ENCODE measurements around the gene ARF3. TPM values are rescaled to one million over a fixed set of nuclear protein-coding genes. Genes with fewer than 3 reads are reported as not detected.

ARF3 gene
- total and polyA plus RNA-seq, 2 of the 13 experiments (the other 11 are each of a cell fraction or from before 2014, with no cell fraction given) = 53.8 to 57.9 TPM

GRCh38 chr12:48972952-48973483 lies 15.7 kb upstream of the ARF3 start:
- H3K27ac ChIP-seq (ENCODE audit: extremely low read length, insufficient read depth, low read length) = no peak overlapping the region
- no peak overlapping the region for H3K9ac ChIP-seq (ENCODE audit: insufficient read depth, low read depth, low read length)
- H3K4me3 ChIP-seq (replicated peaks in 1 of 3; ENCODE audit: insufficient read depth in 1 of 3, low read depth in 2 of 3, low read length in 3 of 3) = no peak overlapping the region
- no peak for DNase-seq (ENCODE audit: low spot score)
- no peak for ATAC-seq
- no peaks in the 10 kb centered on the region for H3K9me3 ChIP-seq (ENCODE audit: low read length)
- ChIA-PET CTCF (ENCODE audit: low intra/inter-chr PET ratio, low total read pairs) (interaction anchor here (2.7 kb wide), 1 partner anchor 22 kb away, joined by 11 read pairs; no protein-coding TSS in a partner anchor), POLR2A (interaction anchor here (1.2 kb wide), 1 partner anchor 15 kb away, joined by 3 read pairs; the partner anchor contains the start of gene ARF3)
- H3K4me2 ChIP-seq (ENCODE audit: low read depth, low read length) = no peak overlapping the region
- TF ChIP-seq ZNF737 (CRISPR knock-in tag; IDR thresholded peaks at IDR 0.05; ENCODE audit: borderline replicate concordance) (no peak), ZNF354B (CRISPR knock-in tag; IDR thresholded peaks at IDR 0.05) (no peak), SOX6 (IDR thresholded peaks at IDR 0.05) (no peak), SOX6 (CRISPR knock-in tag; IDR thresholded peaks at IDR 0.05) (no peak), ZNF382 (CRISPR knock-in tag; IDR thresholded peaks at IDR 0.05; ENCODE audit: borderline replicate concordance) (no peak), JDP2 (CRISPR knock-in tag; IDR thresholded peaks at IDR 0.05; ENCODE audit: borderline replicate concordance) (no peak), GMEB2 (CRISPR knock-in tag; IDR thresholded peaks at IDR 0.05; ENCODE audit: low read depth) (no peak), ZMYM3 (CRISPR knock-in tag; IDR thresholded peaks at IDR 0.05) (no peak), ZNF331 (CRISPR knock-in tag; IDR thresholded peaks at IDR 0.05) (no peak), ZNF276 (CRISPR knock-in tag; IDR thresholded peaks at IDR 0.05; ENCODE audit: low read depth) (no peak), SETDB1 (CRISPR knock-in tag; IDR thresholded peaks at IDR 0.05; ENCODE audit: borderline replicate concordance) (no peak), ZNF234 (CRISPR knock-in tag; conservative IDR thresholded peaks at IDR 0.05) (no peak)
- no peaks in the 10 kb centered on the region for H3K79me2 ChIP-seq (ENCODE audit: insufficient read depth, low read length)
- WGBS (ENCODE audit: low lambda C conversion rate) = 0% methylated on average over 1 of the region's 3 CpGs
- peaks cover 62% of the 10 kb centered on the region for H3K4me1 ChIP-seq (ENCODE audit: insufficient read depth, low read length)
- no peaks in the 10 kb centered on the region for H3K36me3 ChIP-seq (replicated peaks in 1 of 2; ENCODE audit: control insufficient read depth in 1 of 2, insufficient read depth in 2 of 2, low read length in 2 of 2)
- intact Hi-C loops (cut with micrococcal nuclease; ENCODE audit: unreplicated experiment) (no loop called here), in situ Hi-C loops (cut with HindIII; ENCODE audit: extremely low pct_ligation_motif_present, low pct_unique_long_range_greater_than_20kb) (no loop called here)
- peaks cover 9% of the 10 kb centered on the region; the same call in 1 of the 2 replicates for H4K20me1 ChIP-seq (ENCODE audit: insufficient read depth, low read length)
- H2AFZ ChIP-seq (ENCODE audit: low read length) = no peak overlapping the region
- H3K27me3 ChIP-seq (ENCODE audit: control insufficient read depth in 1 of 2, insufficient read depth in 2 of 2, low read length in 2 of 2) = peaks cover 24 to 79% of the 10 kb centered on the region in 2 experiments
- FAIRE-seq = no peak
- no TSS peak for BruUV-seq (replicated peaks)

Measured in HepG2 (cell line).